Loucy (cell line): ENCODE measurements around the gene KDM4E.

Experiments
- H2AFZ ChIP-seq: fragments of 200-600 bp; sonication (generic); 2 replicates; pipeline ENCODE4 v1.6.0; 2016; ENCODE audit warnings: antibody characterized with exemption, mild to moderate bottlenecking, low read length, moderate library complexity
- H3F3A ChIP-seq: fragments of 200-600 bp; 2 replicates; pipeline ENCODE4 v1.6.0; 2016; ENCODE audit warnings: antibody characterized with exemption, low read depth, mild to moderate bottlenecking
- H3K27me3 ChIP-seq: fragments of 200-600 bp; sonication (generic); 2 replicates; pipeline ENCODE4 v1.6.1; 2014; ENCODE audit warnings: low read length, mild to moderate bottlenecking; ENCODE audit not compliant: insufficient read depth, poor library complexity, severe bottlenecking
- H3K36me3 ChIP-seq: fragments of 200-600 bp; sonication (generic); 2 replicates; pipeline ENCODE4 v1.6.1; 2016; ENCODE audit warnings: low read length; ENCODE audit not compliant: insufficient read depth
- H3K4me1 ChIP-seq: fragments of 200-600 bp; sonication (generic); 2 replicates; pipeline ENCODE4 v1.5.1; 2014; ENCODE audit warnings: low read length, mild to moderate bottlenecking; ENCODE audit not compliant: insufficient read depth, poor library complexity, severe bottlenecking
- H3K4me2 ChIP-seq: fragments of 200-600 bp; sonication (generic); 2 replicates; pipeline ENCODE4 v1.6.0; 2014; ENCODE audit warnings: antibody characterized with exemption, low read length, low read depth, mild to moderate bottlenecking; ENCODE audit not compliant: poor library complexity, severe bottlenecking
- H3K4me3 ChIP-seq: fragments of 200-600 bp; sonication (generic); 2 replicates; pipeline ENCODE4 v1.5.1; 2014; ENCODE audit warnings: low read length, mild to moderate bottlenecking, mixed read lengths; ENCODE audit not compliant: poor library complexity, severe bottlenecking
- H3K79me2 ChIP-seq: fragments of 200-600 bp; sonication (generic); 2 replicates; pipeline ENCODE4 v1.6.1; 2014; ENCODE audit warnings: low read length; ENCODE audit not compliant: insufficient read depth
- H3K9ac ChIP-seq: fragments of 200-600 bp; sonication (generic); 2 replicates; pipeline ENCODE4 v1.6.0; 2014; ENCODE audit warnings: mild to moderate bottlenecking, low read depth, low read length, moderate library complexity; ENCODE audit not compliant: poor library complexity, severe bottlenecking
- H3K9me2 ChIP-seq: fragments of 200-600 bp; sonication (generic); replicated peaks from 2 replicates; pipeline ENCODE4 v1.6.1; 2016; ENCODE audit warnings: low read depth, low read length, mixed read lengths
- H3K9me3 ChIP-seq: fragments of 200-600 bp; sonication (generic); 2 replicates; pipeline ENCODE4 v1.6.1; 2014; ENCODE audit warnings: mild to moderate bottlenecking, antibody characterized with exemption, low read length, low read depth; ENCODE audit not compliant: insufficient read depth
- H4K20me1 ChIP-seq: fragments of 200-600 bp; sonication (generic); 2 replicates; pipeline ENCODE4 v1.6.0; 2014; ENCODE audit warnings: antibody characterized with exemption, low read length, mild to moderate bottlenecking; ENCODE audit not compliant: insufficient read depth, poor library complexity, severe bottlenecking
- EZH2phosphoT487 ChIP-seq: fragments of 200-600 bp; IDR thresholded peaks from 2 replicates; pipeline ENCODE4 v1.6.1; 2018; ENCODE audit warnings: antibody characterized with exemption, mild to moderate bottlenecking, moderate library complexity, borderline replicate concordance
- TF ChIP-seq, protein P1 (sequence below): fragments of 200-600 bp; sonication (generic); conservative IDR thresholded peaks from 2 replicates; pipeline ENCODE4 v1.5.1; 2014; ENCODE audit warnings: mild to moderate bottlenecking, antibody characterized with exemption, low read length

The KDM4E gene

GRCh38 chr11:95076416-95076815 is 51.4 kb downstream of the KDM4E start:
- TF ChIP-seq EZH2phosphoT487 = no peak
- TF ChIP-seq, protein P1, sequence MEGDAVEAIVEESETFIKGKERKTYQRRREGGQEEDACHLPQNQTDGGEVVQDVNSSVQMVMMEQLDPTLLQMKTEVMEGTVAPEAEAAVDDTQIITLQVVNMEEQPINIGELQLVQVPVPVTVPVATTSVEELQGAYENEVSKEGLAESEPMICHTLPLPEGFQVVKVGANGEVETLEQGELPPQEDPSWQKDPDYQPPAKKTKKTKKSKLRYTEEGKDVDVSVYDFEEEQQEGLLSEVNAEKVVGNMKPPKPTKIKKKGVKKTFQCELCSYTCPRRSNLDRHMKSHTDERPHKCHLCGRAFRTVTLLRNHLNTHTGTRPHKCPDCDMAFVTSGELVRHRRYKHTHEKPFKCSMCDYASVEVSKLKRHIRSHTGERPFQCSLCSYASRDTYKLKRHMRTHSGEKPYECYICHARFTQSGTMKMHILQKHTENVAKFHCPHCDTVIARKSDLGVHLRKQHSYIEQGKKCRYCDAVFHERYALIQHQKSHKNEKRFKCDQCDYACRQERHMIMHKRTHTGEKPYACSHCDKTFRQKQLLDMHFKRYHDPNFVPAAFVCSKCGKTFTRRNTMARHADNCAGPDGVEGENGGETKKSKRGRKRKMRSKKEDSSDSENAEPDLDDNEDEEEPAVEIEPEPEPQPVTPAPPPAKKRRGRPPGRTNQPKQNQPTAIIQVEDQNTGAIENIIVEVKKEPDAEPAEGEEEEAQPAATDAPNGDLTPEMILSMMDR = no peak
- no peak overlapping the region for H2AFZ ChIP-seq
- H3K9me2 ChIP-seq = no peaks in the 10 kb centered on the region

GRCh38 chr11:95076981-95077380 is 51.9 kb downstream of the KDM4E start:
- Histone ChIP-seq H3K9me2 (no peaks in the 10 kb centered on the region), H3K9me3 (no peaks in the 10 kb centered on the region), H3K27me3 (no peaks in the 10 kb centered on the region), H4K20me1 (no peaks in the 10 kb centered on the region), H3K79me2 (no peaks in the 10 kb centered on the region), H3K4me3 (peak overlapping the region; percentile 44), H3K36me3 (no peaks in the 10 kb centered on the region), H3K4me2 (peak overlapping the region; percentile 73), H3K9ac (no peak overlapping the region), H3K4me1 (peaks cover 64% of the 10 kb centered on the region), H2AFZ (no peak overlapping the region), H3F3A (peaks cover 9% of the 10 kb centered on the region)
- TF ChIP-seq, protein P1 = no peak
- TF ChIP-seq EZH2phosphoT487 = no peak

More at GRCh38 chr11:95076416-95076815, 51.4 kb downstream of the KDM4E start:
- peaks cover 2% of the 10 kb centered on the region; the same call in 1 of the 2 replicates for H3K79me2 ChIP-seq
- H4K20me1 ChIP-seq = no peaks in the 10 kb centered on the region
- H3K36me3 ChIP-seq = no peaks in the 10 kb centered on the region
- peaks cover 60% of the 10 kb centered on the region for H3K4me1 ChIP-seq
- peaks cover 9% of the 10 kb centered on the region for H3F3A ChIP-seq
- H3K4me2 ChIP-seq = peak overlapping the region; percentile 73
- no peak overlapping the region for H3K9ac ChIP-seq
- peak overlapping the region; percentile 44 for H3K4me3 ChIP-seq
- H3K27me3 ChIP-seq = no peaks in the 10 kb centered on the region
- no peaks in the 10 kb centered on the region for H3K9me3 ChIP-seq
